H1 (cell line): ENCODE data around the gene PRKN. TPM values are rescaled to one million over a fixed set of nuclear protein-coding genes. Genes with fewer than 3 reads are reported as not detected.

ENCODE experiments used
- CTCF ChIA-PET: fragments of 300-600 bp; sonication (Branson Sonifier 250); formaldehyde crosslinking; loops from one replicate; lab custom pipeline; 2021; ENCODE audit not compliant: partially characterized antibody; lab: Charles Lee
- POLR2A ChIA-PET: fragments of 300-600 bp; sonication (Branson Sonifier 250); formaldehyde crosslinking; loops from one replicate; lab custom pipeline; 2021; ENCODE audit warnings: inconsistent platforms; ENCODE audit not compliant: partially characterized antibody; lab: Charles Lee
- DNase-seq, 2 experiments: peaks; one replicate each; pipeline versions ENCODE4 v3.0.0 to v3.0.0-alpha.2; 2010 to 2022; ENCODE audit warnings: low spot score in 2 of 2, low read depth in 1 of 2, mixed read lengths in 1 of 2
- FAIRE-seq: peaks from 2 replicates; lab custom pipeline; 2011; peaks lifted over from hg19 to GRCh38; lab: Jason Lieb, UNC
- H2AFZ ChIP-seq: 2 replicates; pipeline ENCODE4 v1.8.1; 2012; ENCODE audit warnings: low read length, inconsistent platforms
- H2AK5ac ChIP-seq: 2 replicates; pipeline ENCODE4 v1.6.1; 2013; ENCODE audit warnings: low read depth, low read length
- H2BK120ac ChIP-seq: replicated peaks from 2 replicates; pipeline ENCODE3; 2013; ENCODE audit warnings: low read depth, low read length, inconsistent platforms
- H2BK12ac ChIP-seq: 2 replicates; pipeline ENCODE4 v1.6.1; 2013; ENCODE audit warnings: low read depth, low read length
- H2BK15ac ChIP-seq: 2 replicates; pipeline ENCODE4 v1.6.1; 2013; ENCODE audit warnings: low read length
- H2BK20ac ChIP-seq: 2 replicates; pipeline ENCODE4 v1.6.1; 2013; ENCODE audit warnings: low read length
- H2BK5ac ChIP-seq: 2 replicates; pipeline ENCODE4 v1.6.1; 2013; ENCODE audit warnings: low read depth, low read length
- H3K14ac ChIP-seq: 2 replicates; pipeline ENCODE4 v1.6.1; 2013; ENCODE audit warnings: inconsistent platforms; ENCODE audit not compliant: insufficient read length
- H3K18ac ChIP-seq: 2 replicates; pipeline ENCODE4 v1.6.1; 2013; ENCODE audit warnings: low read length; ENCODE audit errors: extremely low read depth
- H3K23ac ChIP-seq: 2 replicates; pipeline ENCODE4 v1.6.1; 2013; ENCODE audit warnings: inconsistent platforms; ENCODE audit not compliant: insufficient read length
- H3K23me2 ChIP-seq: 2 replicates; pipeline ENCODE4 v1.6.1; 2013; ENCODE audit warnings: low read depth, low read length
- H3K27ac ChIP-seq: 2 replicates; pipeline ENCODE4 v1.6.1; 2011; ENCODE audit warnings: low read depth, low read length, inconsistent platforms
- H3K27me3 ChIP-seq, 4 experiments: replicated peaks in 1 of 4; 1 replicate in 1 of 4; 2 replicates in 3 of 4; pipeline versions ENCODE4 v1.6.1 to v1.8.1; 2011 to 2013; ENCODE audit warnings: low read length in 3 of 4, mild to moderate bottlenecking in 3 of 4, inconsistent platforms in 2 of 4, mixed read lengths in 2 of 4, moderate library complexity in 1 of 4; ENCODE audit not compliant: control insufficient read depth in 3 of 4, insufficient read depth in 3 of 4; ENCODE audit errors: extremely low read depth in 1 of 4
- H3K36me3 ChIP-seq, 4 experiments: 2 replicates each; pipeline versions ENCODE4 v1.6.1 to v1.8.1; 2011 to 2013; ENCODE audit warnings: mild to moderate bottlenecking in 4 of 4, low read length in 3 of 4, moderate library complexity in 2 of 4, control low read depth in 1 of 4, inconsistent platforms in 1 of 4; ENCODE audit not compliant: insufficient read depth in 4 of 4, control insufficient read depth in 2 of 4
- H3K4ac ChIP-seq: replicated peaks from 2 replicates; pipeline ENCODE3; 2013; ENCODE audit warnings: low read length, low read depth, mixed read lengths, inconsistent platforms; ENCODE audit not compliant: insufficient read length
- H3K4me1 ChIP-seq, 4 experiments: replicated peaks in 1 of 4; 1 replicate in 1 of 4; 2 replicates in 3 of 4; pipeline versions ENCODE4 v1.6.1 to v1.8.1; 2011 to 2013; ENCODE audit warnings: low read length in 3 of 4, inconsistent platforms in 2 of 4, mixed read lengths in 1 of 4; ENCODE audit not compliant: insufficient read depth in 4 of 4, control insufficient read depth in 3 of 4
- H3K4me2 ChIP-seq, 2 experiments: 2 replicates each; pipeline versions ENCODE4 v1.6.1 to v1.8.1; 2011 to 2013; ENCODE audit warnings: low read depth in 2 of 2, low read length in 2 of 2, control low read depth in 1 of 2, inconsistent platforms in 1 of 2, mild to moderate bottlenecking in 1 of 2; ENCODE audit not compliant: insufficient read depth in 1 of 2
- H3K4me3 ChIP-seq, 4 experiments: fragments of 200-600, 300-600 bp in 1 of 4; sonication (generic), shearing (Covaris generic), sonication (Bioruptor Twin) in 1 of 4; 2 replicates each; pipeline versions ENCODE4 v1.5.1 to v1.8.1; 2011 to 2016; ENCODE audit warnings: low read length in 4 of 4, low read depth in 3 of 4, control low read depth in 2 of 4, inconsistent platforms in 2 of 4, mild to moderate bottlenecking in 2 of 4, mixed read lengths in 1 of 4, moderate library complexity in 1 of 4; ENCODE audit not compliant: insufficient read depth in 2 of 4; ENCODE audit errors: extremely low read depth in 1 of 4
- H3K56ac ChIP-seq: replicated peaks from 2 replicates; pipeline ENCODE3; 2013; ENCODE audit warnings: low read depth, mild to moderate bottlenecking, mixed read lengths, low read length, inconsistent platforms; ENCODE audit not compliant: insufficient read length
- H3K79me1 ChIP-seq: 2 replicates; pipeline ENCODE4 v1.6.1; 2013; ENCODE audit warnings: low read depth, low read length, control low read depth
- H3K79me2 ChIP-seq, 2 experiments: 2 replicates each; pipeline versions ENCODE4 v1.6.1 to v1.8.1; 2012 to 2013; ENCODE audit warnings: low read length in 2 of 2, mild to moderate bottlenecking in 2 of 2, inconsistent platforms in 1 of 2; ENCODE audit not compliant: insufficient read depth in 2 of 2, control insufficient read depth in 1 of 2
- H3K9ac ChIP-seq, 4 experiments: replicated peaks in 1 of 4; 1 replicate in 1 of 4; 2 replicates in 3 of 4; pipeline versions ENCODE4 v1.6.1 to v1.8.1; 2011 to 2013; ENCODE audit warnings: low read depth in 3 of 4, low read length in 3 of 4, control low read depth in 2 of 4, mild to moderate bottlenecking in 2 of 4, moderate library complexity in 2 of 4, inconsistent platforms in 1 of 4; ENCODE audit errors: extremely low read depth in 1 of 4
- H3K9me3 ChIP-seq, 2 experiments: 2 replicates each; pipeline versions ENCODE4 v1.6.1 to v1.8.1; 2012 to 2013; ENCODE audit warnings: mild to moderate bottlenecking in 2 of 2, moderate library complexity in 2 of 2, control low read depth in 1 of 2, inconsistent platforms in 1 of 2, low read depth in 1 of 2, low read length in 1 of 2, mixed read lengths in 1 of 2; ENCODE audit not compliant: insufficient read depth in 2 of 2
- H4K20me1 ChIP-seq, 2 experiments: replicated peaks in 1 of 2; 2 replicates each; pipeline versions ENCODE3 to v1.8.1; 2011 to 2013; ENCODE audit warnings: inconsistent platforms in 2 of 2, low read length in 2 of 2, mild to moderate bottlenecking in 1 of 2; ENCODE audit not compliant: insufficient read depth in 2 of 2, control insufficient read depth in 1 of 2
- H4K5ac ChIP-seq: 2 replicates; pipeline ENCODE4 v1.6.1; 2013; ENCODE audit warnings: low read length, low read depth, mixed read lengths, inconsistent platforms; ENCODE audit not compliant: insufficient read length
- H4K8ac ChIP-seq: 2 replicates; pipeline ENCODE4 v1.8.0; 2013; ENCODE audit warnings: mild to moderate bottlenecking, moderate library complexity, low read length, inconsistent platforms; ENCODE audit not compliant: insufficient read depth; ENCODE audit errors: extremely low read depth
- H4K91ac ChIP-seq: replicated peaks from 2 replicates; pipeline ENCODE3; 2013; ENCODE audit warnings: low read length, mixed read lengths, inconsistent platforms; ENCODE audit not compliant: insufficient read length
- CBX8 ChIP-seq: fragments of 300-800, 300-1000 bp; sonication (generic); IDR thresholded peaks from 2 replicates; pipeline ENCODE4 v1.7.1; 2016; ENCODE audit warnings: low read depth, low read length, borderline replicate concordance
- CTBP2 ChIP-seq: IDR thresholded peaks from 2 replicates; pipeline ENCODE4 v1.7.0; 2011; ENCODE audit warnings: borderline replicate concordance, mild to moderate bottlenecking, moderate library complexity, mixed read lengths, low read length; ENCODE audit not compliant: insufficient read depth, insufficient read length
- KDM1A ChIP-seq: fragments of 200-600, 300-600 bp; sonication (generic); IDR thresholded peaks from 2 replicates; pipeline ENCODE4 v1.7.1; 2016; ENCODE audit warnings: mild to moderate bottlenecking, low read length, borderline replicate concordance
- KDM5A ChIP-seq: fragments of 200-600 bp; IDR thresholded peaks from 2 replicates; pipeline ENCODE4 v1.7.1; 2012; ENCODE audit warnings: mild to moderate bottlenecking, low read length, inconsistent platforms, mixed read lengths
- PHF8 ChIP-seq: fragments of 200-600 bp; sonication (generic); conservative IDR thresholded peaks from 2 replicates; pipeline ENCODE4 v1.7.1; 2012; ENCODE audit warnings: low read depth, mild to moderate bottlenecking, inconsistent platforms, low read length, moderate library complexity
- RBBP5 ChIP-seq: IDR thresholded peaks from 2 replicates; pipeline ENCODE4 v1.7.1; 2012; ENCODE audit warnings: low read depth, mild to moderate bottlenecking, inconsistent platforms, low read length, moderate library complexity, borderline replicate concordance
- SP1 ChIP-seq: IDR thresholded peaks from 2 replicates; pipeline ENCODE4 v1.6.1; 2011; ENCODE audit warnings: low read depth, low read length
- SP4 ChIP-seq: IDR thresholded peaks from 2 replicates; pipeline ENCODE4 v1.6.1; 2012; ENCODE audit warnings: low read length, inconsistent platforms
- TCF12 ChIP-seq: IDR thresholded peaks from 2 replicates; pipeline ENCODE4 v1.6.1; 2011; ENCODE audit warnings: low read depth, mild to moderate bottlenecking, low read length
- ZNF274 ChIP-seq: IDR thresholded peaks from 2 replicates; pipeline ENCODE4 v1.7.0; 2012; ENCODE audit warnings: low read length, borderline replicate concordance; ENCODE audit errors: extremely low read depth
- WGBS, 2 experiments: shearing (Covaris generic) in 1 of 2; methylation state at CpG; one replicate each; pipeline versions ENCODE4 v1.1.6 to v1.1.7; 2013 to 2015; ENCODE audit warnings: low lambda C conversion rate in 2 of 2, mixed read lengths in 2 of 2, inconsistent platforms in 1 of 2, low coverage in 1 of 2, missing lambda C conversion rate in 1 of 2; ENCODE audit not compliant: insufficient replicate concordance in 2 of 2, insufficient coverage in 1 of 2, insufficient read length in 1 of 2; ENCODE audit errors: extremely low coverage in 1 of 2, missing lambda C conversion rate in 1 of 2; 5-methylcytosine and 5-hydroxymethylcytosine counted together
- polyA plus RNA-seq, 7 experiments: library from polyadenylated mRNA; depleted of rRNA in 3 of 7; stranded (reverse) in 5 of 7; unstranded in 2 of 7; fragments of >200 nt in 5 of 7; fragments of 200-250 nt in 2 of 7; gene quantifications; 1 replicate in 5 of 7; 2 replicates in 1 of 7; 4 replicates in 1 of 7; pipeline versions ENCODE4 v1.2.1 to v1.2.3, GENCODE V29; 2011 to 2013; ENCODE audit warnings: missing spikeins in 2 of 7, mixed read lengths in 2 of 7
- total RNA-seq: library from RNA; stranded (reverse); fragmentation: NEBNext Ultra II Directional; extraction: Animal tissue kit (Norgen Biotek cat#: 25700); gene quantifications from 2 replicates; pipeline ENCODE4 v1.2.1, GENCODE V29; 2021

The PRKN gene
- total and polyA plus RNA-seq, 2 of the 8 experiments (the other 6 are each of a cell fraction or from before 2014, with no cell fraction given) = 0.13 to 0.29 TPM

GRCh38 chr6:161804838-161805237, 922.7 kb downstream of the PRKN start:
- H2BK5ac ChIP-seq = no peak overlapping the region
- no peak overlapping the region for H3K4me3 ChIP-seq
- no peak for FAIRE-seq
- no peak overlapping the region for H4K8ac ChIP-seq
- H3K23ac ChIP-seq = no peak overlapping the region
- H4K5ac ChIP-seq = no peak overlapping the region
- no peak overlapping the region for H2BK12ac ChIP-seq
- no peaks in the 10 kb centered on the region for H3K23me2 ChIP-seq
- no peak for DNase-seq
- no peak overlapping the region for H2AFZ ChIP-seq
- H4K91ac ChIP-seq = no peak overlapping the region
- H3K27me3 ChIP-seq = no peaks in the 10 kb centered on the region
- H3K79me1 ChIP-seq = no peaks in the 10 kb centered on the region
- no peak overlapping the region for H3K27ac ChIP-seq
- H2BK15ac ChIP-seq = no peak overlapping the region
- no peaks in the 10 kb centered on the region for H3K36me3 ChIP-seq
- no peak overlapping the region for H2BK120ac ChIP-seq
- no peak overlapping the region for H3K56ac ChIP-seq
- no peak overlapping the region for H3K4me2 ChIP-seq
- no peak overlapping the region for H3K18ac ChIP-seq
- 100% methylated on average over 1 of the region's 1 CpG; no CpG with 5 or more reads in 1 of the 2 experiments for WGBS, 2 experiments
- H3K14ac ChIP-seq = no peak overlapping the region
- H3K4me1 ChIP-seq = no peaks in the 10 kb centered on the region
- CTCF ChIA-PET = interaction anchor here (1.0 to 1.2 kb wide), 2 partner anchors 28 to 56 kb away, joined by 3 to 4 read pairs; no protein-coding TSS in a partner anchor
- no peaks in the 10 kb centered on the region for H3K9me3 ChIP-seq
- no peaks in the 10 kb centered on the region for H3K79me2 ChIP-seq
- H3K4ac ChIP-seq = no peak overlapping the region
- no peak overlapping the region for H2AK5ac ChIP-seq
- POLR2A ChIA-PET = no interaction called here
- H2BK20ac ChIP-seq = no peak overlapping the region
- no peaks in the 10 kb centered on the region for H4K20me1 ChIP-seq
- no peak overlapping the region for H3K9ac ChIP-seq
- TF ChIP-seq CTBP2 (no peak), KDM5A (no peak), ZNF274 (no peak), SP4 (no peak), KDM1A (no peak), CBX8 (no peak), PHF8 (no peak), TCF12 (no peak), RBBP5 (no peak), SP1 (no peak)
